Pons (tissue), 1 donor: Measurements from ENCODE around the gene PPP1R2B.
"Not testable (repeated sequence)": the region's sequence is repeated elsewhere in the genome, so short reads cannot be mapped to it uniquely, and the experiment has no call there.

Source experiments
- DNase-seq: peaks from one replicate; pipeline ENCODE4 v3.0.0-alpha.2; 2016; ENCODE audit warnings: low spot score

Gene PPP1R2B

GRCh38 chr5:156850206-156850751 lies at the start of gene PPP1R2B:
PPP1R2B (plus strand) TSS chr5:156850295; CDS start chr5:156850563, 268 bp downstream.
- no peak for DNase-seq

GRCh38 chr5:156800929-156801328 lies 49.2 kb upstream of the PPP1R2B start:
- peak; percentile 48 for DNase-seq

- no peak for DNase-seq
These were observed 47.6 kb upstream of the PPP1R2B start for GRCh38 chr5:156802501-156802900.

- no peak for DNase-seq
These were observed 46.7 kb upstream of the PPP1R2B start for GRCh38 chr5:156803404-156803803.

- DNase-seq, result no peak
These were observed 37.1 kb upstream of the PPP1R2B start for GRCh38 chr5:156812959-156813358.

GRCh38 chr5:156815988-156816599 lies 34.0 kb upstream of the PPP1R2B start:
- peak; percentile 47 for DNase-seq

- no peak for DNase-seq
These were observed 30.6 kb upstream of the PPP1R2B start for GRCh38 chr5:156819537-156819936.

GRCh38 chr5:156819967-156820581 lies 30.0 kb upstream of the PPP1R2B start:
- no peak for DNase-seq

GRCh38 chr5:156824241-156824640 lies 25.9 kb upstream of the PPP1R2B start:
- no peak for DNase-seq

GRCh38 chr5:156824800-156825199 lies 25.3 kb upstream of the PPP1R2B start:
- peak; percentile 80 for DNase-seq

- DNase-seq, result no peak
These were observed 24.4 kb upstream of the PPP1R2B start for GRCh38 chr5:156825688-156826087.

- no peak for DNase-seq
These were observed 23.9 kb upstream of the PPP1R2B start for GRCh38 chr5:156826150-156826549.

GRCh38 chr5:156834916-156835315 lies 15.2 kb upstream of the PPP1R2B start:
- no peak for DNase-seq

GRCh38 chr5:156835905-156836304 lies 14.2 kb upstream of the PPP1R2B start:
- DNase-seq, result no peak

- no peak for DNase-seq
These were observed 13.2 kb upstream of the PPP1R2B start for GRCh38 chr5:156836846-156837245.

GRCh38 chr5:156838961-156839360 lies 11.1 kb upstream of the PPP1R2B start:
- DNase-seq, result peak; percentile 37

GRCh38 chr5:156841737-156842136 lies 8.4 kb upstream of the PPP1R2B start:
- no peak for DNase-seq

GRCh38 chr5:156846914-156847313 lies 3.2 kb upstream of the PPP1R2B start:
- no peak for DNase-seq

GRCh38 chr5:156848447-156848846 lies 1.6 kb upstream of the PPP1R2B start:
- DNase-seq, result not testable (repeated sequence)

GRCh38 chr5:156851880-156852279 lies 1.8 kb downstream of the PPP1R2B start:
- DNase-seq, result no peak

GRCh38 chr5:156853055-156853454 lies 3.0 kb downstream of the PPP1R2B start:
- DNase-seq, result not testable (repeated sequence)

- DNase-seq, result no peak
These were observed 15.3 kb downstream of the PPP1R2B start for GRCh38 chr5:156865427-156865826.

- no peak for DNase-seq
These were observed 20.4 kb downstream of the PPP1R2B start for GRCh38 chr5:156870498-156870839.

GRCh38 chr5:156871212-156871611 lies 21.1 kb downstream of the PPP1R2B start:
- no peak for DNase-seq
